Measurements from ENCODE around the gene GATA6.

The GATA6 gene

GRCh38 chr18:22169011-22169888, at the start of gene GATA6:
Gene GATA6 (plus strand): TSS chr18:22169589. CDS start chr18:22171145, 1,556 bp downstream.
- DNase-seq = peak; percentile 93

GRCh38 chr18:22124970-22125369, 44.4 kb upstream of the GATA6 start:
- DNase-seq = no peak

- no peak for DNase-seq
These were observed 40.4 kb upstream of the GATA6 start for GRCh38 chr18:22128954-22129353.

GRCh38 chr18:22129778-22130177, 39.6 kb upstream of the GATA6 start:
- DNase-seq = no peak

- DNase-seq = no peak
These were observed 37.1 kb upstream of the GATA6 start for GRCh38 chr18:22132258-22132657.

GRCh38 chr18:22132763-22133162, 36.6 kb upstream of the GATA6 start:
- no peak for DNase-seq

- no peak for DNase-seq
These were observed 33.0 kb upstream of the GATA6 start for GRCh38 chr18:22136395-22136794.

GRCh38 chr18:22141211-22141610, 28.2 kb upstream of the GATA6 start:
- DNase-seq = no peak

- no peak for DNase-seq
These were observed 25.7 kb upstream of the GATA6 start for GRCh38 chr18:22143347-22144340.

- no peak for DNase-seq
These were observed 24.2 kb upstream of the GATA6 start for GRCh38 chr18:22145160-22145559.

GRCh38 chr18:22149710-22150109, 19.7 kb upstream of the GATA6 start:
- DNase-seq = no peak

GRCh38 chr18:22152093-22152492, 17.3 kb upstream of the GATA6 start:
- DNase-seq = no peak

- no peak for DNase-seq
These were observed 16.0 kb upstream of the GATA6 start for GRCh38 chr18:22153428-22153827.

- no peak for DNase-seq
These were observed 13.8 kb upstream of the GATA6 start for GRCh38 chr18:22155584-22155983.

- peak; percentile 15 for DNase-seq
These were observed 10.4 kb upstream of the GATA6 start for GRCh38 chr18:22159014-22159413.

- DNase-seq = peak; percentile 1
These were observed 8.3 kb upstream of the GATA6 start for GRCh38 chr18:22161090-22161489.

- DNase-seq = peak; percentile 35
These were observed 5.8 kb upstream of the GATA6 start for GRCh38 chr18:22163416-22164161.

- DNase-seq = peak; percentile 22
These were observed 4.9 kb upstream of the GATA6 start for GRCh38 chr18:22164337-22165048.

- peak; percentile 55 for DNase-seq
These were observed 4.3 kb upstream of the GATA6 start for GRCh38 chr18:22165049-22165602.

GRCh38 chr18:22165603-22166068, 3.8 kb upstream of the GATA6 start:
- DNase-seq = peak; percentile 49

Data from islet precursor cell (in vitro differentiated cells).